HCT116 (cell line): Measurements from ENCODE around the gene EFL1. TPM values are rescaled to one million over a fixed set of nuclear protein-coding genes. Genes with fewer than 3 reads are reported as not detected.

Experiments used
- ATAC-seq: fragments of 200-7000 bp; cut with Tn5 transposase; 2 replicates; pipeline ENCODE4 v1.9.1; 2020; ENCODE audit warnings: mild to moderate bottlenecking, moderate library complexity
- BruUV-seq: library from RNA; stranded (reverse); fragments of 400-500 nt; replicated peaks from 2 replicates; lab custom pipeline; 2021; lab: Mats Ljungman, UMichigan
- CTCF ChIA-PET: fragments of 300-600 bp; sonication (Branson Sonifier 250); formaldehyde crosslinking; loops from one replicate; lab custom pipeline; 2021; ENCODE audit warnings: antibody characterized with exemption; lab: Charles Lee
- POLR2A ChIA-PET: fragments of 300-600, 350-600 bp; sonication (Branson Sonifier 250); formaldehyde crosslinking; loops from one replicate; lab custom pipeline; 2021; ENCODE audit warnings: antibody characterized with exemption; lab: Charles Lee
- RAD21 ChIA-PET, 2 experiments: fragments of 300-600 bp; sonication (Branson Sonifier 250); formaldehyde crosslinking; loops; one replicate each; lab custom pipeline; 2023; ENCODE audit warnings: low total read pairs in 2 of 2; ENCODE audit not compliant: uncharacterized antibody in 2 of 2, unreplicated experiment in 2 of 2, low non-redundant PET in 1 of 2; lab: Charles Lee
- DNase-seq: peaks from one replicate; pipeline ENCODE4 v3.0.0-alpha.2; 2010; ENCODE audit warnings: low read depth, low spot score
- H2AFZ ChIP-seq: fragments of 200-600 bp; shearing (Covaris generic), sonication (generic); 2 replicates; pipeline ENCODE4 v1.6.1; 2017; ENCODE audit warnings: low read depth, mixed run types, mixed read lengths, antibody characterized with exemption, low read length; ENCODE audit not compliant: poor library complexity, severe bottlenecking
- H3K27ac ChIP-seq: 2 replicates; pipeline ENCODE4 v1.5.1; 2012; ENCODE audit warnings: low read depth, low read length
- H3K27me3 ChIP-seq: fragments of 200-600 bp; sonication (generic); 2 replicates; pipeline ENCODE4 v1.6.1; 2016; ENCODE audit warnings: mixed run types, low read length, mixed read lengths; ENCODE audit not compliant: insufficient read depth
- H3K36me3 ChIP-seq, 2 experiments: fragments of 200-500 bp in 1 of 2; fragments of 200-600 bp in 1 of 2; sonication (Bioruptor generic) in 1 of 2; sonication (generic) in 1 of 2; 2 replicates each; pipeline versions ENCODE4 v1.5.1 to v1.6.1; 2014 to 2016; ENCODE audit warnings: low read length in 2 of 2, inconsistent platforms in 1 of 2, mixed read lengths in 1 of 2, mixed run types in 1 of 2; ENCODE audit not compliant: insufficient read depth in 2 of 2, control insufficient read depth in 1 of 2
- H3K4me1 ChIP-seq, 2 experiments: fragments of 200-600 bp in 1 of 2; sonication (generic) in 1 of 2; 2 replicates each; pipeline versions ENCODE4 v1.5.1 to v1.6.1; 2012 to 2017; ENCODE audit warnings: low read length in 2 of 2, inconsistent platforms in 1 of 2, mild to moderate bottlenecking in 1 of 2, mixed read lengths in 1 of 2, mixed run types in 1 of 2, moderate library complexity in 1 of 2; ENCODE audit not compliant: insufficient read depth in 2 of 2, control insufficient read depth in 1 of 2
- H3K4me2 ChIP-seq: fragments of 200-600 bp; sonication (generic); 2 replicates; pipeline ENCODE4 v1.6.1; 2017; ENCODE audit warnings: mixed run types, low read length, mixed read lengths
- H3K4me3 ChIP-seq, 2 experiments: fragments of 200-600 bp in 1 of 2; sonication (generic) in 1 of 2; replicated peaks in 1 of 2; 2 replicates each; pipeline ENCODE4 v1.5.1; 2011 to 2016; ENCODE audit warnings: low read length in 2 of 2, control low read depth in 1 of 2, low read depth in 1 of 2, mild to moderate bottlenecking in 1 of 2, mixed read lengths in 1 of 2, mixed run types in 1 of 2
- H3K79me2 ChIP-seq: fragments of 200-600 bp; sonication (generic); 2 replicates; pipeline ENCODE4 v1.6.1; 2017; ENCODE audit warnings: mild to moderate bottlenecking, mixed run types, low read length, moderate library complexity, mixed read lengths; ENCODE audit not compliant: insufficient read depth
- H3K9ac ChIP-seq: fragments of 200-600 bp; sonication (generic); 2 replicates; pipeline ENCODE4 v1.6.1; 2016; ENCODE audit warnings: low read length, mixed read lengths
- H3K9me2 ChIP-seq: fragments of 200-600 bp; sonication (generic), shearing (Covaris generic); 2 replicates; pipeline ENCODE4 v1.6.1; 2017; ENCODE audit warnings: mixed run types, mild to moderate bottlenecking, moderate library complexity; ENCODE audit not compliant: insufficient read depth
- H3K9me3 ChIP-seq, 2 experiments: fragments of 200-500 bp in 1 of 2; fragments of 200-600 bp in 1 of 2; sonication (Bioruptor generic) in 1 of 2; sonication (generic) in 1 of 2; 2 replicates each; pipeline ENCODE4 v1.6.1; 2014 to 2017; ENCODE audit warnings: low read length in 2 of 2, mixed read lengths in 2 of 2, inconsistent platforms in 1 of 2, low read depth in 1 of 2, mild to moderate bottlenecking in 1 of 2, mixed run types in 1 of 2, moderate library complexity in 1 of 2; ENCODE audit not compliant: control insufficient read depth in 1 of 2, insufficient read depth in 1 of 2
- H4K20me1 ChIP-seq: fragments of 200-600 bp; sonication (generic), shearing (Covaris generic); 2 replicates; pipeline ENCODE4 v1.6.1; 2017; ENCODE audit warnings: mixed run types, mild to moderate bottlenecking, moderate library complexity; ENCODE audit not compliant: insufficient read depth
- CBX3 ChIP-seq: IDR thresholded peaks from 2 replicates; pipeline ENCODE4 v1.6.1; 2012; ENCODE audit warnings: low read depth
- CEBPB ChIP-seq: IDR thresholded peaks from 2 replicates; pipeline ENCODE4 v1.6.1; 2012; ENCODE audit warnings: low read depth
- CTCF ChIP-seq, 3 experiments: fragments of 200-600 bp in 1 of 3; sonication (generic) in 1 of 3; IDR thresholded peaks in 2 of 3; conservative IDR thresholded peaks in 1 of 3; 2 replicates each; pipeline ENCODE4 v1.5.1; 2012 to 2017; ENCODE audit warnings: low read depth in 2 of 3, low read length in 2 of 3, antibody characterized with exemption in 1 of 3, borderline replicate concordance in 1 of 3, control low read depth in 1 of 3, mild to moderate bottlenecking in 1 of 3, mixed read lengths in 1 of 3, mixed run types in 1 of 3, moderate library complexity in 1 of 3; ENCODE audit not compliant: insufficient read depth in 1 of 3
- EGR1 ChIP-seq: IDR thresholded peaks from 2 replicates; pipeline ENCODE4 v1.6.1; 2012; ENCODE audit warnings: low read depth
- ELF1 ChIP-seq: IDR thresholded peaks from 2 replicates; pipeline ENCODE4 v1.6.1; 2012; ENCODE audit warnings: low read depth, borderline replicate concordance
- EZH2 ChIP-seq: fragments of 200-600 bp; sonication (generic); IDR thresholded peaks from 2 replicates; pipeline ENCODE4 v1.6.1; 2017; ENCODE audit warnings: antibody characterized with exemption, mixed run types
- EZH2phosphoT487 ChIP-seq: fragments of 200-600 bp; IDR thresholded peaks from 2 replicates; pipeline ENCODE4 v1.6.1; 2018; ENCODE audit warnings: antibody characterized with exemption, borderline replicate concordance
- FOSL1 ChIP-seq: IDR thresholded peaks from 2 replicates; pipeline ENCODE4 v1.6.1; 2012; ENCODE audit warnings: low read depth
- JUND ChIP-seq: IDR thresholded peaks from 2 replicates; pipeline ENCODE4 v1.6.1; 2012
- POLR2A ChIP-seq: IDR thresholded peaks from 2 replicates; pipeline ENCODE4 v1.7.0; 2011; ENCODE audit warnings: borderline replicate concordance; ENCODE audit not compliant: insufficient read depth, insufficient read length; ENCODE audit errors: extremely low read depth
- POLR2AphosphoS5 ChIP-seq: IDR thresholded peaks from 2 replicates; pipeline ENCODE4 v1.6.1; 2011; ENCODE audit warnings: mild to moderate bottlenecking, low read depth, low read length, moderate library complexity
- REST ChIP-seq: IDR thresholded peaks from 2 replicates; pipeline ENCODE4 v1.6.1; 2012; ENCODE audit warnings: low read depth
- SRF ChIP-seq: IDR thresholded peaks from 2 replicates; pipeline ENCODE4 v1.6.1; 2012; ENCODE audit warnings: low read depth
- YY1 ChIP-seq: IDR thresholded peaks from 2 replicates; pipeline ENCODE4 v1.6.1; 2011; ENCODE audit warnings: low read length, low read depth, moderate library complexity, mild to moderate bottlenecking; ENCODE audit not compliant: insufficient replicate concordance; ENCODE audit errors: extremely low read depth
- ZFX ChIP-seq: fragments of 450-650 bp; IDR thresholded peaks from 2 replicates; pipeline ENCODE4 v1.6.1; 2017
- ZNF274 ChIP-seq: fragments of 200-500 bp; sonication (Bioruptor generic); IDR thresholded peaks from 2 replicates; pipeline ENCODE4 v1.6.1; 2014; ENCODE audit warnings: mild to moderate bottlenecking, low read depth, low read length, inconsistent platforms
- intact Hi-C: fragments of 100-400 bp; cut with micrococcal nuclease; formaldehyde crosslinking; loops from 2 replicates; pipeline ENCODE4 v1.10.0; 2022
- total RNA-seq: library from RNA; stranded (reverse); gene quantifications from one replicate; pipeline ENCODE4 v1.2.1, GENCODE V29; 2021; ENCODE audit not compliant: unreplicated experiment
- TF ChIP-seq, protein P1 (sequence below): IDR thresholded peaks from 2 replicates; pipeline ENCODE4 v1.6.1; 2012
- TF ChIP-seq, protein P2 (sequence below): IDR thresholded peaks from 2 replicates; pipeline ENCODE4 v1.6.1; 2012

EFL1 gene
- total RNA-seq, 1 experiment from 2014 or later, result 12.7 TPM

DNA sequence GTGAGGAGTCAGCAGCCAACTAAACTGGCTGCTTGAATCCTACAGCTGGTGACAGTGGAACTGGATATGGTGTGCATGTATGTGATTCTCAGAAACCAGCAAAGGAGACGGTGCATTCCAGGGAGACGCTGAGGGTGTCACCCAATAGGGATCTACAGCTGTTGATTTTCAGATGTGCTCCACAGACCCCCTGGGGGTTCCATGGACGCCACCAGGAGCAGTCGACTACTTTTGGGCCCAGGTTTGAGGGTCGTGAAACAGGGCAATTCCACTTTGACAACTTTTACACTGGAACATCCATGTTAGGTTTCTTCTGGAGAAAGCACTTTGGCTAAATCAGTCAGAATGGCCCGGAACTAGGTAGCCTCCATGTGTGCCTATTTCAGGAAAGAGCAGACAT, 145.2 kb downstream of the EFL1 start:
- ChIA-PET CTCF (interaction anchor here (1.6 kb wide), 1 partner anchor 9 kb away, joined by 3 read pairs; no protein-coding TSS in a partner anchor), POLR2A (no interaction called here), RAD21 (no interaction called here)
- ATAC-seq (no peak), DNase-seq (no peak)
- TF ChIP-seq POLR2AphosphoS5, result no peak
- no peak for TF ChIP-seq EZH2
- TF ChIP-seq EGR1, result no peak
- TF ChIP-seq SRF, result no peak
- TF ChIP-seq EZH2phosphoT487, result no peak
- TF ChIP-seq FOSL1, result no peak
- TF ChIP-seq POLR2A, result no peak
- TF ChIP-seq YY1, result no peak
- TF ChIP-seq, protein P1, sequence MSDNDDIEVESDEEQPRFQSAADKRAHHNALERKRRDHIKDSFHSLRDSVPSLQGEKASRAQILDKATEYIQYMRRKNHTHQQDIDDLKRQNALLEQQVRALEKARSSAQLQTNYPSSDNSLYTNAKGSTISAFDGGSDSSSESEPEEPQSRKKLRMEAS, result no peak
- TF ChIP-seq CEBPB, result no peak
- no peak for TF ChIP-seq JUND
- TF ChIP-seq REST, result no peak
- TF ChIP-seq CTCF (IDR thresholded peaks at IDR 0.05 in 2 of 3, conservative IDR thresholded peaks at IDR 0.05 in 1 of 3; ENCODE audit: borderline replicate concordance in 1 of 3, insufficient read depth in 1 of 3, low read depth in 2 of 3, low read length in 2 of 3), result no peak
- no peak for TF ChIP-seq ELF1
- no peak for TF ChIP-seq ZNF274
- no peak for TF ChIP-seq ZFX
- TF ChIP-seq, protein P2, sequence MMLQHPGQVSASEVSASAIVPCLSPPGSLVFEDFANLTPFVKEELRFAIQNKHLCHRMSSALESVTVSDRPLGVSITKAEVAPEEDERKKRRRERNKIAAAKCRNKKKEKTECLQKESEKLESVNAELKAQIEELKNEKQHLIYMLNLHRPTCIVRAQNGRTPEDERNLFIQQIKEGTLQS, result no peak
- TF ChIP-seq CBX3, result no peak
- Histone ChIP-seq H3K79me2 (no peaks in the 10 kb centered on the region), H3K9ac (no peak overlapping the region), H3K4me1 (peaks cover 1% of the 10 kb centered on the region in 2 experiments), H2AFZ (no peak overlapping the region), H4K20me1 (no peaks in the 10 kb centered on the region), H3K27ac (no peak overlapping the region), H3K9me2 (no peaks in the 10 kb centered on the region), H3K9me3 (no peaks in the 10 kb centered on the region), H3K4me2 (no peak overlapping the region), H3K27me3 (no peaks in the 10 kb centered on the region), H3K36me3 (no peaks in the 10 kb centered on the region), H3K4me3 (no peak overlapping the region)
- no TSS peak for BruUV-seq
- intact Hi-C loops, result no loop called here
